ENCODE results near the gene SUV39H2. TPM values are rescaled to one million over a fixed set of nuclear protein-coding genes. Genes with fewer than 3 reads are reported as not detected.

SUV39H2 gene
- total RNA-seq, 1 experiment from 2014 or later: 21.9 TPM

GRCh38 chr10:14917827-14918226 is 39.2 kb downstream of the SUV39H2 start:
- TF ChIP-seq SIN3A (IDR thresholded peaks at IDR 0.05; ENCODE audit: borderline replicate concordance, insufficient read depth, low read depth, low read length) (no peak), REST (IDR thresholded peaks at IDR 0.05; ENCODE audit: insufficient read depth in 1 of 2, low read depth in 2 of 2, low read length in 1 of 2) (no peak), CTCF (IDR thresholded peaks at IDR 0.05) (no peak), POLR2AphosphoS5 (IDR thresholded peaks at IDR 0.05; ENCODE audit: low read depth, low read length) (no peak), TCF7L2 (IDR thresholded peaks at IDR 0.05; ENCODE audit: low read depth, low read length) (no peak)
- ATAC-seq: no peak
- H3K27ac ChIP-seq (ENCODE audit: low read length): no peak overlapping the region
- DNase-seq (ENCODE audit: low read depth, low spot score): no peak
- H3K4me1 ChIP-seq (ENCODE audit: control insufficient read depth, insufficient read depth, low read length): no peaks in the 10 kb centered on the region
- H3K36me3 ChIP-seq (ENCODE audit: control insufficient read depth, insufficient read depth, low read length): no peaks in the 10 kb centered on the region; the same call in none of the 2 replicates
- no TSS peak for BruUV-seq (replicated peaks)
- ChIA-PET POLR2A (interaction anchor here (0.6 kb wide), 1 partner anchor 35 kb away, joined by 5 read pairs; no protein-coding TSS in a partner anchor), CTCF (no interaction called here)
- H3K9me3 ChIP-seq (ENCODE audit: control insufficient read depth, insufficient read depth, low read depth, low read length): peaks cover 10% of the 10 kb centered on the region; the same call in 1 of the 2 replicates
- no peaks in the 10 kb centered on the region for H3K27me3 ChIP-seq (ENCODE audit: control insufficient read depth, insufficient read depth, low read length)
- intact Hi-C loops (cut with micrococcal nuclease; ENCODE audit: unreplicated experiment): no loop called here
- no peak overlapping the region for H3K4me3 ChIP-seq (ENCODE audit: low read depth in 2 of 2, low read length in 2 of 2)
- in situ Hi-C loops (cut with HindIII; ENCODE audit: low pct_unique_long_range_greater_than_20kb, low sequenced_read_pairs): no loop called here

DNA sequence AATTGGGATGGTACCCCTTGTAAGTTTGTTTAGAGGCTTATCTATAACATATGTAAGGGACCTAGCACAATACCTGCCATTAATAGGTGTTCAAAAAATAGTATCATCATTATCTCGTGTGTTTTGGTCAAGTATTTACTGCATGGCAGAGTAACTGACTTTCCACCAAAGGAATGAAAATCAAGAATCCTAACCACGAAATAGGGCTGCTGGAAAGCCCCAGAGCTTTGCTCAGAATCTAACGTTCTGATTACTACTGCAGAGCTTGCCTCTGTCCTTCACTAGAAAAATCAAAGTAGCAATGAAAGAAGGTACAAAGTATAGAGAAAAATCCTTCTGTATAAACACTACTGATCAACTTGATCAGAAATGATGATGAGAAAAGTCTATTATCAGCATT is 40.3 kb downstream of the SUV39H2 start:
- POLR2A ChIA-PET: no interaction called here

More for the DNA sequence above, 40.3 kb downstream of the SUV39H2 start:
- in situ Hi-C loops (cut with HindIII; ENCODE audit: low pct_unique_long_range_greater_than_20kb, low sequenced_read_pairs) (no loop called here), intact Hi-C loops (cut with micrococcal nuclease; ENCODE audit: unreplicated experiment) (no loop called here)
- TF ChIP-seq POLR2AphosphoS5 (IDR thresholded peaks at IDR 0.05; ENCODE audit: low read depth, low read length): no peak
- TF ChIP-seq CTCF (IDR thresholded peaks at IDR 0.05): no peak
- TF ChIP-seq TCF7L2 (IDR thresholded peaks at IDR 0.05; ENCODE audit: low read depth, low read length): no peak
- TF ChIP-seq SIN3A (IDR thresholded peaks at IDR 0.05; ENCODE audit: borderline replicate concordance, insufficient read depth, low read depth, low read length): no peak
- TF ChIP-seq REST (IDR thresholded peaks at IDR 0.05; ENCODE audit: insufficient read depth in 1 of 2, low read depth in 2 of 2, low read length in 1 of 2): no peak
- Histone ChIP-seq H3K27ac (ENCODE audit: low read length) (no peak overlapping the region), H3K9me3 (ENCODE audit: control insufficient read depth, insufficient read depth, low read depth, low read length) (peaks cover 10% of the 10 kb centered on the region; the same call in 1 of the 2 replicates), H3K27me3 (ENCODE audit: control insufficient read depth, insufficient read depth, low read length) (no peaks in the 10 kb centered on the region), H3K4me1 (ENCODE audit: control insufficient read depth, insufficient read depth, low read length) (no peaks in the 10 kb centered on the region), H3K4me3 (ENCODE audit: low read depth in 2 of 2, low read length in 2 of 2) (no peak overlapping the region), H3K36me3 (ENCODE audit: control insufficient read depth, insufficient read depth, low read length) (no peaks in the 10 kb centered on the region; the same call in none of the 2 replicates)
- no peak for DNase-seq (ENCODE audit: low read depth, low spot score)
- no peak for ATAC-seq
- BruUV-seq (replicated peaks): no TSS peak
- CTCF ChIA-PET: no interaction called here

Measured in Panc1 (cell line).